GM19193 (cell line): ENCODE measurements around the gene MACF1.

Source experiments
- POLR2A ChIP-seq: IDR thresholded peaks from 4 replicates; pipeline ENCODE4 v1.6.1; 2011; ENCODE audit not compliant: insufficient read depth, insufficient read length; ENCODE audit errors: extremely low read depth

The MACF1 gene

GRCh38 chr1:39224295-39224829 lies 19.9 kb downstream of the MACF1 start:
- no peak for TF ChIP-seq POLR2A

- no peak for TF ChIP-seq POLR2A
These were observed 22.3 kb downstream of the MACF1 start for GRCh38 chr1:39226836-39227235.

GRCh38 chr1:39228252-39228651 lies 23.8 kb downstream of the MACF1 start:
- TF ChIP-seq POLR2A, result no peak

- no peak for TF ChIP-seq POLR2A
These were observed 25.0 kb downstream of the MACF1 start for GRCh38 chr1:39229504-39229903.

- TF ChIP-seq POLR2A, result no peak
These were observed 26.0 kb downstream of the MACF1 start for GRCh38 chr1:39230261-39231190.

GRCh38 chr1:39236971-39237370 lies 32.5 kb downstream of the MACF1 start:
- TF ChIP-seq POLR2A, result no peak

- no peak for TF ChIP-seq POLR2A
These were observed 34.0 kb downstream of the MACF1 start for GRCh38 chr1:39238476-39238875.

GRCh38 chr1:39239968-39240367 lies 35.5 kb downstream of the MACF1 start:
- no peak for TF ChIP-seq POLR2A

GRCh38 chr1:39243302-39243701 lies 38.8 kb downstream of the MACF1 start:
- no peak for TF ChIP-seq POLR2A

GRCh38 chr1:39250460-39251240 lies 46.2 kb downstream of the MACF1 start:
- no peak for TF ChIP-seq POLR2A

- TF ChIP-seq POLR2A, result no peak
These were observed 50.7 kb downstream of the MACF1 start for GRCh38 chr1:39255222-39255621.

- no peak for TF ChIP-seq POLR2A
These were observed 53.8 kb downstream of the MACF1 start for GRCh38 chr1:39258146-39258924.

GRCh38 chr1:39258925-39259244 lies 54.4 kb downstream of the MACF1 start:
- no peak for TF ChIP-seq POLR2A

- TF ChIP-seq POLR2A, result no peak
These were observed 57.3 kb downstream of the MACF1 start for GRCh38 chr1:39261712-39262221.

GRCh38 chr1:39262802-39263201 lies 58.3 kb downstream of the MACF1 start:
- TF ChIP-seq POLR2A, result no peak

- TF ChIP-seq POLR2A, result no peak
These were observed 61.8 kb downstream of the MACF1 start for GRCh38 chr1:39266269-39266668.

GRCh38 chr1:39266792-39267191 lies 62.3 kb downstream of the MACF1 start:
- no peak for TF ChIP-seq POLR2A
